Measurements from ENCODE around the gene TAMALIN. TPM values are rescaled to one million over a fixed set of nuclear protein-coding genes. Genes with fewer than 3 reads are reported as not detected.

TAMALIN gene
- total RNA-seq, 1 experiment from 2014 or later = not detected

- Mint-ChIP-seq H3K4me1 (ENCODE audit: low read depth, unreplicated experiment) (peaks cover 28% of the 10 kb centered on the region), H3K36me3 (ENCODE audit: insufficient read depth, unreplicated experiment) (peaks cover 15% of the 10 kb centered on the region), H3K9me3 (ENCODE audit: low read depth, unreplicated experiment) (no peaks in the 10 kb centered on the region), H3K4me3 (ENCODE audit: low read depth, unreplicated experiment) (no peak overlapping the region), H3K27me3 (ENCODE audit: unreplicated experiment) (no peaks in the 10 kb centered on the region), H3K27ac (ENCODE audit: unreplicated experiment) (no peak overlapping the region)
- intact Hi-C loops (cut with micrococcal nuclease; ENCODE audit: unreplicated experiment) = no loop called here
- CTCF ChIA-PET = interaction anchor here (0.6 kb wide), 1 partner anchor 394 kb away, joined by 4 read pairs; no protein-coding TSS in a partner anchor
- no TSS peak for BruUV-seq (replicated peaks)
- peak; percentile 31 for DNase-seq
- no peak for TF ChIP-seq CTCF (IDR thresholded peaks at IDR 0.05; ENCODE audit: unreplicated experiment)
Measured at GRCh38 chr12:52029685-52030084, 22.9 kb downstream of the TAMALIN start.

- intact Hi-C loops (cut with micrococcal nuclease; ENCODE audit: unreplicated experiment) = no loop called here
- H3K4me1 Mint-ChIP-seq (ENCODE audit: low read depth, unreplicated experiment) = peaks cover 11% of the 10 kb centered on the region
- peak overlapping the region; percentile 52 for H3K27ac Mint-ChIP-seq (ENCODE audit: unreplicated experiment)
- H3K27me3 Mint-ChIP-seq (ENCODE audit: unreplicated experiment) = no peaks in the 10 kb centered on the region
- H3K4me3 Mint-ChIP-seq (ENCODE audit: low read depth, unreplicated experiment) = peak overlapping the region; percentile 68
- DNase-seq = no peak
- no peak for TF ChIP-seq CTCF (IDR thresholded peaks at IDR 0.05; ENCODE audit: unreplicated experiment)
- TSS peak; percentile 92 for BruUV-seq (replicated peaks)
- H3K9me3 Mint-ChIP-seq (ENCODE audit: low read depth, unreplicated experiment) = no peaks in the 10 kb centered on the region
- H3K36me3 Mint-ChIP-seq (ENCODE audit: insufficient read depth, unreplicated experiment) = peaks cover 12% of the 10 kb centered on the region
- CTCF ChIA-PET = interaction anchor here (0.6 to 1.4 kb wide), 9 partner anchors 9 to 674 kb away, joined by 3 to 8 read pairs (median 4); partner anchors contain the start of genes ATG101 and NR4A1
Measured at GRCh38 chr12:52032446-52032803, 25.7 kb downstream of the TAMALIN start.

- DNase-seq = peak; percentile 92
- H3K9me3 Mint-ChIP-seq (ENCODE audit: low read depth, unreplicated experiment) = no peaks in the 10 kb centered on the region
- intact Hi-C loops (cut with micrococcal nuclease; ENCODE audit: unreplicated experiment) = no loop called here
- CTCF ChIA-PET = interaction anchor here (0.6 to 1.4 kb wide), 8 partner anchors 10 to 673 kb away, joined by 3 to 8 read pairs (median 4); partner anchors contain the start of genes ATG101 and NR4A1
- H3K4me1 Mint-ChIP-seq (ENCODE audit: low read depth, unreplicated experiment) = peaks cover 11% of the 10 kb centered on the region
- peaks cover 17% of the 10 kb centered on the region for H3K36me3 Mint-ChIP-seq (ENCODE audit: insufficient read depth, unreplicated experiment)
- H3K27me3 Mint-ChIP-seq (ENCODE audit: unreplicated experiment) = no peaks in the 10 kb centered on the region
- H3K4me3 Mint-ChIP-seq (ENCODE audit: low read depth, unreplicated experiment) = peak overlapping the region; percentile 68
- BruUV-seq (replicated peaks) = no TSS peak
- peak overlapping the region; percentile 71 for H3K27ac Mint-ChIP-seq (ENCODE audit: unreplicated experiment)
- no peak for TF ChIP-seq CTCF (IDR thresholded peaks at IDR 0.05; ENCODE audit: unreplicated experiment)
Measured at GRCh38 chr12:52032804-52033445, 26.2 kb downstream of the TAMALIN start.

- Mint-ChIP-seq H3K4me1 (ENCODE audit: low read depth, unreplicated experiment) (peaks cover 11% of the 10 kb centered on the region), H3K27me3 (ENCODE audit: unreplicated experiment) (no peaks in the 10 kb centered on the region), H3K4me3 (ENCODE audit: low read depth, unreplicated experiment) (peak overlapping the region; percentile 68), H3K9me3 (ENCODE audit: low read depth, unreplicated experiment) (no peaks in the 10 kb centered on the region), H3K36me3 (ENCODE audit: insufficient read depth, unreplicated experiment) (peaks cover 23% of the 10 kb centered on the region), H3K27ac (ENCODE audit: unreplicated experiment) (peak overlapping the region; percentile 71)
- TF ChIP-seq CTCF (IDR thresholded peaks at IDR 0.05; ENCODE audit: unreplicated experiment) = no peak
- intact Hi-C loops (cut with micrococcal nuclease; ENCODE audit: unreplicated experiment) = no loop called here
- TSS peak; percentile 91 for BruUV-seq (replicated peaks)
- CTCF ChIA-PET = interaction anchor here (1.0 to 1.4 kb wide), 4 partner anchors 11 to 83 kb away, joined by 3 to 8 read pairs (median 8); partner anchors contain the start of genes ATG101 and NR4A1
- DNase-seq = no peak
Measured at GRCh38 chr12:52033446-52034140, 26.8 kb downstream of the TAMALIN start.
